Sigmoid colon (tissue), 7 donors: ENCODE results near the gene SLC4A7. TPM values are rescaled to one million over a fixed set of nuclear protein-coding genes. Genes with fewer than 3 reads are reported as not detected.

ENCODE experiments used
- DNase-seq: peaks from one replicate; pipeline ENCODE4 v3.0.0-alpha.2; 2019
- H3K27ac ChIP-seq, 4 donors: fragments of 200-600 bp; sonication (generic); one replicate each; pipeline ENCODE4 v1.5.1; 2016 to 2019; ENCODE audit warnings: mild to moderate bottlenecking in 1 of 4
- H3K27me3 ChIP-seq, 3 donors: fragments of 200-600 bp; sonication (generic); one replicate each; pipeline ENCODE4 v1.5.1; 2019; ENCODE audit warnings: mild to moderate bottlenecking in 1 of 3
- H3K36me3 ChIP-seq, 4 donors: fragments of 200-600 bp; sonication (generic); one replicate each; pipeline ENCODE4 v1.5.1; 2016 to 2019
- H3K4me1 ChIP-seq, 4 donors: fragments of 200-600 bp; sonication (generic); one replicate each; pipeline ENCODE4 v1.5.1; 2017 to 2019
- H3K4me3 ChIP-seq, 4 donors: fragments of 200-600 bp; sonication (generic); one replicate each; pipeline ENCODE4 v1.5.1; 2017 to 2019; ENCODE audit warnings: mild to moderate bottlenecking in 2 of 4, moderate library complexity in 1 of 4
- H3K9me3 ChIP-seq, 4 donors: fragments of 200-600 bp in 3 of 4; sonication (generic) in 3 of 4; one replicate each; pipeline versions ENCODE4 v1.5.1 to v1.6.1; 2013 to 2019
- CTCF ChIP-seq, 4 experiments: fragments of 450-650 bp in 3 of 4; fragments of 200-600 bp in 1 of 4; IDR thresholded peaks; one replicate each; pipeline ENCODE4 v1.5.1; 2016 to 2019; ENCODE audit warnings: antibody characterized with exemption in 4 of 4, mild to moderate bottlenecking in 3 of 4, moderate library complexity in 2 of 4
- EP300 ChIP-seq, 4 donors: sonication (generic); formaldehyde crosslinking; IDR thresholded peaks; one replicate each; pipeline ENCODE4 v1.6.1; 2017; ENCODE audit warnings: antibody characterized with exemption in 4 of 4
- POLR2A ChIP-seq, 2 donors: fragments of 450-650 bp; IDR thresholded peaks; one replicate each; pipeline ENCODE4 v1.6.1; 2016; ENCODE audit warnings: antibody characterized with exemption in 2 of 2, mild to moderate bottlenecking in 2 of 2, moderate library complexity in 2 of 2
- POLR2AphosphoS5 ChIP-seq, 4 donors: sonication (generic); formaldehyde crosslinking; IDR thresholded peaks; one replicate each; pipeline ENCODE4 v1.6.1; 2017; ENCODE audit warnings: antibody characterized with exemption in 4 of 4
- WGBS, 2 donors: extraction: QIAGEN DNeasy Blood & Tissue Kit; methylation state at CpG; one replicate each; pipeline ENCODE4 v1.1.7; 2013; 5-methylcytosine and 5-hydroxymethylcytosine counted together
- intact Hi-C: fragments of 100-400 bp; cut with DNase I; formaldehyde crosslinking; loops from one replicate; pipeline ENCODE4 v1.15.1; 2023
- polyA plus RNA-seq, 3 donors: library from polyadenylated mRNA; stranded (reverse); fragments of 200-250 nt; gene quantifications; one replicate each; pipeline ENCODE4 v1.2.3, GENCODE V29; 2013
- total RNA-seq, 4 donors: library from RNA; depleted of rRNA; stranded (reverse); fragments of >200 nt; gene quantifications; one replicate each; pipeline ENCODE4 v1.1.0, GENCODE V29; 2016
- donor health status: healthy with polysubstance abuse.
- donor health status: Bipolar disorder and iron deficiency.
- donor health status: healthy.

SLC4A7 gene
- total and polyA plus RNA-seq, 7 donors, result 1.6 to 91.0 (median 63.8) TPM

DNA sequence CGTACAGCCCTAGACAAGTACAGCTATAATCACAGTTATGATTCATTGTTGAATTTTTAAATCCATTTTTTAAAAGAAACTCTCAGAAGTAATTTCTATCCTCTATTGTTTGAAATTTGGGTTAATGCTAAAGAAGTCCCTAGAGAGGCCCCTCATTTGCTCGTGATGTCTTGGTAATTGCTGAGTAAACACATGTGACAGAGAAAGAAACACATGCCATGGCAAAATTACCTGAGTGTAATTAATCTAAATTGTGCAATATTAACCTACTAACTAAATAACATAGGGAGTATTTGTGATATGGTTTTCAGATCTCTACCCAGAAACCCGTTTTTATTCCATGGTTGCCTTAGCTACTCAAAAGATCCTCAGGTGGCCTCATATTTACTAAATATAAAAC, 125.8 kb downstream of the SLC4A7 start:
- no peaks in the 10 kb centered on the region for H3K36me3 ChIP-seq
- H3K4me1 ChIP-seq, result peaks cover 0 to 20% (median 3%) of the 10 kb centered on the region in 4 donors
- TF ChIP-seq POLR2A (IDR thresholded peaks at IDR 0.05) (no peak), EP300 (IDR thresholded peaks at IDR 0.05) (no peak), CTCF (IDR thresholded peaks at IDR 0.05) (no peak), POLR2AphosphoS5 (IDR thresholded peaks at IDR 0.05) (no peak)
- no peaks in the 10 kb centered on the region for H3K9me3 ChIP-seq
- no peak for DNase-seq
- no peak overlapping the region for H3K27ac ChIP-seq
- WGBS, 2 donors, result 46 to 63% methylated on average over 3 of the region's 3 CpGs
- intact Hi-C loops, result no loop called here
- no peak overlapping the region for H3K4me3 ChIP-seq
- no peaks in the 10 kb centered on the region for H3K27me3 ChIP-seq

DNA sequence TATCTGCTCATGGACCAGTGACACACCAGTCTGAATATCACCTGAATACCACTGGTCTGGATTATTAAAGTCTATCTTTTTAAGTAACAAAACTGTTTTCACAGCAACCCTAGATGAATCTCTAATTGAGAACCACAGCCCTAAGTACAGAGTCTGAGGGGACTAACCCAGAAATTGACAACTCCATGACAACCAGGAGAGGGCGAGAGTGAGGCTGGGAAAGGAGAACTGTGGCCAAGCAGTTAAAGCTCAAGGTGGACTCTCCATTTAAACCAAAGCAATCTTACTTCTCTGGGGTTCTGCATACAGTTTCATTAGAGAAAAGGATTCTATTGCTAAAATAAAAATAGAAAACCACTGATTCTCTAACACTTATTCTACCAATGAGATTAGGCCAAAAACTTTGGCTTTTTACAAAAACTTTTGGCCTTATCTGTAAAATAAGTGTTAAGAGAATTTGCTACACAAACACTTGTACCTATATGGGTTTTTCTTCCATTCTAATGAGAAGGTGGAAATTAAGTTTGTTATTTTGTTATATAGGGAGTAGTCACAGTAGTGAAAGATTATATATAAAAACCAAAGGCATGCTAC, 126.4 kb downstream of the SLC4A7 start:
- intact Hi-C loops, result no loop called here
- 28 to 31% methylated on average over 1 of the region's 1 CpG for WGBS, 2 donors
- H3K4me3 ChIP-seq, result no peak overlapping the region
- H3K4me1 ChIP-seq, result peaks cover 0 to 20% (median 3%) of the 10 kb centered on the region in 4 donors
- DNase-seq, result no peak
- no peak for TF ChIP-seq POLR2AphosphoS5 (IDR thresholded peaks at IDR 0.05)
- TF ChIP-seq CTCF (IDR thresholded peaks at IDR 0.05), result peak in 3 of 4 experiments; percentile 14 to 30 (median 17)
- no peak for TF ChIP-seq EP300 (IDR thresholded peaks at IDR 0.05)
- H3K27ac ChIP-seq, result no peak overlapping the region
- H3K36me3 ChIP-seq, result no peaks in the 10 kb centered on the region
- H3K9me3 ChIP-seq, result no peaks in the 10 kb centered on the region
- H3K27me3 ChIP-seq, result no peaks in the 10 kb centered on the region

- Histone ChIP-seq H3K4me3 (no peak overlapping the region), H3K27ac (no peak overlapping the region), H3K4me1 (peaks cover 0 to 20% (median 3%) of the 10 kb centered on the region in 4 donors), H3K27me3 (no peaks in the 10 kb centered on the region), H3K36me3 (peaks cover 0 to 2% (median 0%) of the 10 kb centered on the region in 4 donors), H3K9me3 (no peaks in the 10 kb centered on the region)
- intact Hi-C loops, result no loop called here
- WGBS, 2 donors, result 76 to 82% methylated on average over 3 of the region's 3 CpGs
- TF ChIP-seq POLR2AphosphoS5 (IDR thresholded peaks at IDR 0.05) (no peak), POLR2A (IDR thresholded peaks at IDR 0.05) (no peak), CTCF (IDR thresholded peaks at IDR 0.05) (no peak), EP300 (IDR thresholded peaks at IDR 0.05) (no peak)
- DNase-seq, result no peak
Observed at GRCh38 chr3:27356976-27357375, 127.2 kb downstream of the SLC4A7 start.

DNA sequence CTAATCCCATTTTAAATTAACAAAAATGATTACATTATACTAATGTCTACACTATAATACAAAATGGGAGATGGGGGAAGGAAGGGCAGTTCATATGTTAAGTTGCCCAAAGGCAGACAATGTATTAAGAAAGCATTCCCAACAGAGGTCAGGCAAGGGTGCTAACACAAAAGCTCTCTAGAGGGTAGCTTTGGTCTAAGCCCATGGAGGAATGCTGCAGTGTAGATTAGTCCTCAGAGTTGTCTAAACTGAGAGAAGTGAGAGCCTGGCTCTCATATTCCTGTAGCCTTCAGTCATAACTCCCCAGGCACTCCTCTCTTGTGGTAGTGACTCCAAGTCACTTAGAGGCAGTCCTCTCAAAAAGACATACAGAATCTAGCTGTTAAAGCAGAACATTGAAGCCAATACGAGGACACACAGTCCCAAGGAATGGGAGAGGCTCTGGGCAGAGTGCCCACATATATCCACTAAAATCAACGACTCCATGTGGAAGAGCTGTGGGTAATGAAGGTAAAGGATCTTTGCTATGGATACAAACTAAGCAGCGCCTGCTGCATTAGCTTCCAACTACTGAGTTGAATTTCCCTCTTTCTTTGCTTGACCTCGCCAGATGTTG, 129.5 kb downstream of the SLC4A7 start:
- Histone ChIP-seq H3K27me3 (no peaks in the 10 kb centered on the region), H3K4me3 (no peak overlapping the region), H3K9me3 (no peaks in the 10 kb centered on the region), H3K27ac (no peak overlapping the region), H3K36me3 (peaks cover 0 to 4% (median 0%) of the 10 kb centered on the region in 4 donors), H3K4me1 (peaks cover 0 to 12% (median 0%) of the 10 kb centered on the region in 4 donors)
- intact Hi-C loops, result no loop called here
- WGBS, 2 donors, result 26 to 71% methylated on average over 4 of the region's 4 CpGs
- DNase-seq, result no peak
- TF ChIP-seq CTCF (IDR thresholded peaks at IDR 0.05), result no peak
- no peak for TF ChIP-seq POLR2AphosphoS5 (IDR thresholded peaks at IDR 0.05)
- no peak for TF ChIP-seq EP300 (IDR thresholded peaks at IDR 0.05)
- TF ChIP-seq POLR2A (IDR thresholded peaks at IDR 0.05), result no peak
